Left ventricle myocardium inferior (tissue), 1 donor: ENCODE measurements around the gene FAM89B. TPM values are rescaled to one million over a fixed set of nuclear protein-coding genes. Genes with fewer than 3 reads are reported as not detected.

Experiments used
- DNase-seq: peaks from one replicate; pipeline ENCODE4 v3.0.0-alpha.2; 2020
- H3K27ac ChIP-seq: fragments of 200-600 bp; replicated peaks from 2 replicates; pipeline ENCODE4 v1.8.0; 2021
- H3K27me3 ChIP-seq: fragments of 200-600 bp; 2 replicates; pipeline ENCODE4 v1.8.0; 2021; ENCODE audit warnings: low read depth
- H3K36me3 ChIP-seq: fragments of 200-600 bp; 2 replicates; pipeline ENCODE4 v1.8.0; 2021
- H3K4me1 ChIP-seq: fragments of 200-600 bp; 2 replicates; pipeline ENCODE4 v1.8.0; 2021
- H3K4me3 ChIP-seq: fragments of 200-600 bp; 2 replicates; pipeline ENCODE4 v1.8.0; 2021; ENCODE audit warnings: mild to moderate bottlenecking, moderate library complexity
- H3K9me3 ChIP-seq: fragments of 200-600 bp; replicated peaks from 2 replicates; pipeline ENCODE4 v1.8.0; 2021
- CTCF ChIP-seq: fragments of 200-600 bp; IDR thresholded peaks from 2 replicates; pipeline ENCODE4 v1.8.0; 2021; ENCODE audit warnings: antibody characterized with exemption, mild to moderate bottlenecking, borderline replicate concordance
- intact Hi-C: fragments of 100-400 bp; cut with micrococcal nuclease; formaldehyde crosslinking; loops from one replicate; pipeline ENCODE4 v1.11.0; 2022
- total RNA-seq: library from RNA; stranded (reverse); fragmentation: NEBNext Ultra II Directional; extraction: Animal tissue kit (Norgen Biotek cat#: 25700); gene quantifications from one replicate; pipeline ENCODE4 v1.2.1, GENCODE V29; 2021
- donor health status: DM: no; HTN: yes; CAD: no; lungs with severe emphysema.

FAM89B gene
- total RNA-seq, 1 donor from 2014 or later, result 40.9 TPM

- Histone ChIP-seq H3K9me3 (no peaks in the 10 kb centered on the region), H3K27ac (peak overlapping the region; percentile 91), H3K27me3 (peaks cover 7% of the 10 kb centered on the region), H3K4me1 (peaks cover 88% of the 10 kb centered on the region), H3K36me3 (peaks cover 24% of the 10 kb centered on the region), H3K4me3 (no peak overlapping the region)
- intact Hi-C loops, result loop anchor here (10.0 kb wide), 1 partner anchor 55 kb away; no protein-coding TSS in a partner anchor
- no peak for DNase-seq
- TF ChIP-seq CTCF, result no peak
These were observed 17.3 kb downstream of the FAM89B start for GRCh38 chr11:65589444-65590239.

- intact Hi-C loops, result loop anchor here (10.0 kb wide), 1 partner anchor 55 kb away; no protein-coding TSS in a partner anchor
- DNase-seq, result peak; percentile 62
- Histone ChIP-seq H3K4me1 (peaks cover 91% of the 10 kb centered on the region), H3K27ac (peak overlapping the region; percentile 91), H3K27me3 (peaks cover under 1% of the 10 kb centered on the region), H3K9me3 (no peaks in the 10 kb centered on the region), H3K4me3 (no peak overlapping the region), H3K36me3 (peaks cover 21% of the 10 kb centered on the region)
- TF ChIP-seq CTCF, result no peak
These were observed 18.0 kb downstream of the FAM89B start for GRCh38 chr11:65590240-65590738.

GRCh38 chr11:65591939-65592857 is 19.9 kb downstream of the FAM89B start:
- Histone ChIP-seq H3K36me3 (peaks cover 25% of the 10 kb centered on the region), H3K4me3 (peak overlapping the region; percentile 53), H3K4me1 (peaks cover 80% of the 10 kb centered on the region), H3K9me3 (no peaks in the 10 kb centered on the region), H3K27me3 (no peaks in the 10 kb centered on the region), H3K27ac (peak overlapping the region; percentile 91)
- DNase-seq, result peak; percentile 54
- TF ChIP-seq CTCF, result peak; percentile 49
- intact Hi-C loops, result loop anchor here (10.0 kb wide), 1 partner anchor 57 kb away; no protein-coding TSS in a partner anchor

GRCh38 chr11:65592858-65593517 is 20.6 kb downstream of the FAM89B start:
- no peak for TF ChIP-seq CTCF
- DNase-seq, result no peak
- H3K27ac ChIP-seq, result peak overlapping the region; percentile 91
- H3K27me3 ChIP-seq, result no peaks in the 10 kb centered on the region
- peaks cover 32% of the 10 kb centered on the region for H3K36me3 ChIP-seq
- intact Hi-C loops, result loop anchor here (10.0 kb wide), 1 partner anchor 58 kb away; no protein-coding TSS in a partner anchor
- H3K4me1 ChIP-seq, result peaks cover 72% of the 10 kb centered on the region
- no peaks in the 10 kb centered on the region for H3K9me3 ChIP-seq
- H3K4me3 ChIP-seq, result peak overlapping the region; percentile 53
